Lower leg skin (tissue), 4 donors: Measurements from ENCODE around the gene POM121L12. TPM values are rescaled to one million over a fixed set of nuclear protein-coding genes. Genes with fewer than 3 reads are reported as not detected.

Experiments used
- DNase-seq, 2 donors: peaks; one replicate each; pipeline ENCODE4 v3.0.0-alpha.2; 2019; ENCODE audit warnings: low spot score in 2 of 2
- H3K4me3 ChIP-seq: fragments of 200-600 bp; sonication (generic); 2 replicates; pipeline ENCODE4 v1.5.1; 2017; ENCODE audit warnings: mild to moderate bottlenecking, low read depth; ENCODE audit not compliant: poor library complexity, severe bottlenecking
- CTCF ChIP-seq, 3 donors: fragments of 450-650 bp; IDR thresholded peaks; one replicate each; pipeline ENCODE4 v1.5.1; 2016; ENCODE audit warnings: antibody characterized with exemption in 3 of 3, mild to moderate bottlenecking in 3 of 3, moderate library complexity in 2 of 3
- POLR2A ChIP-seq, 2 donors: fragments of 450-650 bp; IDR thresholded peaks; one replicate each; pipeline ENCODE4 v1.6.1; 2016 to 2017; ENCODE audit warnings: antibody characterized with exemption in 2 of 2, mild to moderate bottlenecking in 1 of 2, moderate library complexity in 1 of 2
- WGBS, 2 donors: methylation state at CpG; one replicate each; pipeline ENCODE4 v1.1.5; 2018; 5-methylcytosine and 5-hydroxymethylcytosine counted together
- intact Hi-C: fragments of 100-400 bp; cut with DNase I; formaldehyde crosslinking; loops from one replicate; pipeline ENCODE4 v1.15.0; 2023; ENCODE audit warnings: low total_unique reads
- total RNA-seq, 4 donors: library from RNA; depleted of rRNA; stranded (reverse); fragments of >200 nt; gene quantifications; one replicate each; pipeline ENCODE4 v1.1.0, GENCODE V29; 2016

The POM121L12 gene
- total RNA-seq, 4 donors from 2014 or later = not detected

DNA sequence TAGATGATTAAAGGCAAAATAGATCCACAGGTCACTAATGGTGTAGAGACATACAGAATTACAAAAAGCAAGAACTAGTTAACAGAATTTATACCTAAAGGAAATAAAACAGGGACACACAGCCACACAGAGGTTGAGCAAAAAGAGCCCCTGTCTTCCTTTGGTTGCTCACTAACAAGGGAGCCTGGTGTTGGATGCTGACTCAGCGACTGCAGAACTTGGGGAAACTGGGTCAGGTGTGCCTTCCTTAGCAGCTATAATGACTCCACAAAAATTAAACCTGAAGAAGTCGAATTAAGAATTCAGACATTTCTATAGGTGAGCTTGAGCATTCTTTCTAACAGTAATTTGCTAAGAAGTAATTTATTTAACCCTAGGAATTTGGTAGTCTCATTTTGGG is 15.0 kb downstream of the POM121L12 start:
- H3K4me3 ChIP-seq = no peak overlapping the region
- DNase-seq = no peak
- WGBS, 2 donors = 68 to 83% methylated on average over 2 of the region's 2 CpGs
- no peak for TF ChIP-seq CTCF (IDR thresholded peaks at IDR 0.05)
- TF ChIP-seq POLR2A (IDR thresholded peaks at IDR 0.05) = no peak
- intact Hi-C loops = no loop called here

- intact Hi-C loops = no loop called here
- no peak for DNase-seq
- no peak for TF ChIP-seq POLR2A (IDR thresholded peaks at IDR 0.05)
- TF ChIP-seq CTCF (IDR thresholded peaks at IDR 0.05) = no peak
- WGBS, 2 donors = 44 to 56% methylated on average over 2 of the region's 2 CpGs
- H3K4me3 ChIP-seq = no peak overlapping the region
Measured at GRCh38 chr7:53059591-53059990, 24.2 kb downstream of the POM121L12 start.

GRCh38 chr7:53060066-53060465 is 24.6 kb downstream of the POM121L12 start:
- 84 to 85% methylated on average over 1 of the region's 1 CpG for WGBS, 2 donors
- no peak for DNase-seq
- intact Hi-C loops = no loop called here
- H3K4me3 ChIP-seq = no peak overlapping the region
- TF ChIP-seq CTCF (IDR thresholded peaks at IDR 0.05) (no peak), POLR2A (IDR thresholded peaks at IDR 0.05) (no peak)

DNA sequence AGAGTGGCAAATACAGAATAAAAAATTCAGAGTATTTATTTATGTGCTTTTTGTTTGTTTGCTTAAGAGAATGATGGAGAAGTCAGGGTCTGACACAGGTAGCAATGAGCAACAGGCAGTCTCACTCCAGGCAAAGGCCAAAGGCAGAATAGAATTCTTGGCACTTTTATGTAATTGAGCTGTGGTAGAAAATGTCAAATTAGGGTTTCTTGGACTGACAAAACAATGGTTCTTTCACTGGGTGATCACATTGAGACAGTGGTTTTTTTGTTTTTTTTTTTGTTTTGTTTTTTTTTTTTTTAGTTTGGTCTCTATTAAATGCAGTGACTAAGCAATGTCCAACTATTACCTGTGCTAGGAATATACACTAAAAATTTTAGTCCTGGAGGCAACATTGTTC is 27.4 kb downstream of the POM121L12 start:
- H3K4me3 ChIP-seq = no peak overlapping the region
- intact Hi-C loops = no loop called here
- TF ChIP-seq CTCF (IDR thresholded peaks at IDR 0.05) = no peak
- TF ChIP-seq POLR2A (IDR thresholded peaks at IDR 0.05) = no peak
- no peak for DNase-seq

DNA sequence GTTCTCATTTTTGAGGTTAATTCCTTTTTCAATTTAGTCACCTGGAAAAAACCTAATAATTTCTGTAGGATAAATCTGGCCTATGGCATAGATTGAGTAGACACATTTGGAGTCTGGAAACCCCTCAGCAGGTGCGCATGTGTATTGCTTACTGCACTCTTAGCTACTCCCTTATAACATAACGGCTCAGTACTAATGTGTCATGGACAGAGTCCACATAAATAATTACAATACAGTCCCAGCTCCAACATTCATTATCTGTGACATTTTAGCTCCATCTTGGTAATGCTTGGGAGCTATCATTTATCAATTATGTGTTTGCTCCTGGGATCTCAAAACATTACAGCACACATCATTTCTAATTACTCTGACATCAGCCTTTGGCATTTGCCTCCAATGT is 33.2 kb downstream of the POM121L12 start:
- no peak for DNase-seq
- no peak overlapping the region for H3K4me3 ChIP-seq
- WGBS, 2 donors = 79 to 88% methylated on average over 2 of the region's 2 CpGs
- intact Hi-C loops = no loop called here
- TF ChIP-seq POLR2A (IDR thresholded peaks at IDR 0.05) (no peak), CTCF (IDR thresholded peaks at IDR 0.05) (no peak)

- no peak for TF ChIP-seq POLR2A (IDR thresholded peaks at IDR 0.05)
- TF ChIP-seq CTCF (IDR thresholded peaks at IDR 0.05) = no peak
- no peak for DNase-seq
- WGBS, 2 donors = 84 to 85% methylated on average over 2 of the region's 2 CpGs
- intact Hi-C loops = loop anchor here (10.0 kb wide), 1 partner anchor 234 kb away; no protein-coding TSS in a partner anchor
- no peak overlapping the region for H3K4me3 ChIP-seq
Measured at GRCh38 chr7:53070883-53071282, 35.5 kb downstream of the POM121L12 start.
